ENCODE measurements around the gene RAMP3.

- TF ChIP-seq CTCF (conservative IDR thresholded peaks at IDR 0.05 in 1 of 2, IDR thresholded peaks at IDR 0.05 in 1 of 2; ENCODE audit: extremely low read depth in 1 of 2, insufficient read depth in 1 of 2, low read depth in 1 of 2, low read length in 2 of 2) (no peak), EZH2 (IDR thresholded peaks at IDR 0.05; ENCODE audit: borderline replicate concordance, low read length) (no peak)
Observed at GRCh38 chr7:45153233-45153632, 4.4 kb upstream of the RAMP3 start.

Data from mammary epithelial cell (primary cell).